Kidney (tissue), 14 donors: ENCODE measurements around the gene DENND5A. TPM values are rescaled to one million over a fixed set of nuclear protein-coding genes. Genes with fewer than 3 reads are reported as not detected.
"Not testable (repeated sequence)": the region's sequence is repeated elsewhere in the genome, so short reads cannot be mapped to it uniquely, and the experiment has no call there.

ENCODE experiments used
- DNase-seq, 5 donors: peaks; one replicate each; pipeline ENCODE4 v3.0.0-alpha.2; 2013 to 2020
- FAIRE-seq: peaks from 2 replicates; lab custom pipeline; 2012; peaks lifted over from hg19 to GRCh38; lab: Jason Lieb, UNC
- H3K27ac ChIP-seq, 2 donors: one replicate each; pipeline ENCODE4 v1.7.0; 2013; ENCODE audit warnings: low read depth in 2 of 2, low read length in 2 of 2, inconsistent platforms in 1 of 2
- H3K27me3 ChIP-seq: one replicate; pipeline ENCODE4 v1.7.1; 2013; ENCODE audit warnings: low read length, inconsistent platforms; ENCODE audit not compliant: control insufficient read depth, insufficient read depth
- H3K36me3 ChIP-seq, 3 donors: one replicate each; pipeline versions ENCODE4 v1.7.0 to v1.7.1; 2013; ENCODE audit warnings: low read length in 3 of 3, control low read depth in 1 of 3, inconsistent platforms in 1 of 3; ENCODE audit not compliant: insufficient read depth in 3 of 3, control insufficient read depth in 2 of 3
- H3K4me1 ChIP-seq, 3 donors: one replicate each; pipeline versions ENCODE4 v1.7.0 to v1.7.1; 2013; ENCODE audit warnings: low read length in 3 of 3, inconsistent platforms in 1 of 3, low read depth in 1 of 3; ENCODE audit not compliant: control insufficient read depth in 2 of 3, insufficient read depth in 2 of 3
- H3K4me3 ChIP-seq, 3 donors: one replicate each; pipeline versions ENCODE4 v1.7.0 to v1.8.1; 2013; ENCODE audit warnings: low read length in 3 of 3, control low read depth in 1 of 3, inconsistent platforms in 1 of 3
- H3K9ac ChIP-seq, 3 donors: one replicate each; pipeline versions ENCODE4 v1.7.0 to v1.7.1; 2013; ENCODE audit warnings: low read length in 3 of 3, control low read depth in 1 of 3, inconsistent platforms in 1 of 3
- H3K9me3 ChIP-seq, 3 donors: one replicate each; pipeline versions ENCODE4 v1.7.0 to v1.7.1; 2013; ENCODE audit warnings: low read length in 3 of 3, control low read depth in 1 of 3, inconsistent platforms in 1 of 3; ENCODE audit not compliant: control insufficient read depth in 2 of 3, insufficient read depth in 1 of 3
- intact Hi-C: fragments of 100-400 bp; cut with DNase I; formaldehyde crosslinking; loops from one replicate; pipeline ENCODE4 v1.11.1; 2022
- polyA plus RNA-seq: library from polyadenylated mRNA; stranded (reverse); fragments of 350-450 nt; fragmentation: Illumina TruSeq; extraction: RNeasy Lipid Tissue Mini Kit (QIAGEN cat#74804); gene quantifications from one replicate; pipeline ENCODE4 v1.2.3, GENCODE V29; 2014; ENCODE audit warnings: low read depth, low replicate concordance; ENCODE audit not compliant: insufficient read depth
- total RNA-seq: library from RNA; stranded (reverse); fragmentation: NEBNext Ultra II Directional; extraction: Animal tissue kit (Norgen Biotek cat#: 25700); gene quantifications from one replicate; pipeline ENCODE4 v1.2.1, GENCODE V29; 2021
- TF ChIP-seq, protein P1 (sequence below): IDR thresholded peaks from 3 replicates; pipeline ENCODE4 v1.5.1; 2012; ENCODE audit warnings: mild to moderate bottlenecking, moderate library complexity, borderline replicate concordance; ENCODE audit not compliant: insufficient read depth; ENCODE audit errors: extremely low read depth
- donor health status: control.
- donor health status: control.
- donor health status: control.
- donor health status: control.
- donor health status: control.
- donor health status: DM: yes; HTN: yes; CAD: no.
- donor health status: Normal renal cell carcinoma (clear cell type).

DENND5A gene
- total and polyA plus RNA-seq, 2 donors from 2014 or later, result 32.4 to 53.9 TPM

DNA sequence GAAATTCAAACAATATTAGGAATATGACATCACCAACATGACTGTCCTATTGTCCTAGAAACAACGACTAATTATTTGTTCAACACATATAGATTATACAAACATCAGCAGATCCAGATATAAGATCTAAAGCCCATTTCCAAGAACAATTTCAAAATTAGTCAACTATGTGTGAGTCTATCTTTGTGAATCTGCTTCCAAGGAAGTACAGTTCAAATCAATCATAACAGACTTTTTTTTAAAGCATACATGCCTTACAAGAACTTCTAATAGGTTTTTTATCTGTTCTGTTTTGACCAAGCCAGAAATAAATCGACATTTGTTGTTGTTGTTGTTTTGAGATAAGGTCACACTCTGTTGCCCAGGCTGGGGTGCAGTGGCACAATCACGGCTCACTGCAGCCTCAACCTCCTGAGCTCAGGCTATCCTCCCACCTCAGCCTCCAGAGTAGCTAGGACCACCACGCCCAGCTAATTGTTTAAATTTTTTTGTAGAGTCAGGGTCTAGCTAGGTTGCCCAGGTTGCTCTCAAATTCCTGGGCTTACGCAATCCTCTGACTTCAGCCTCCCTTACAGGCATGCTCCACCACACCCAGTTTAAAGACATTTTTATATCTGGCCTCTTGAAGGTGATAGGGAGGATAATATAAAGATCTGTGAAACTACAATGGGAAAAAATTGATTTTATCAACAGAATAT is 54.8 kb downstream of the DENND5A start:
- no peaks in the 10 kb centered on the region for H3K27me3 ChIP-seq
- intact Hi-C loops, result no loop called here
- H3K9me3 ChIP-seq, result no peaks in the 10 kb centered on the region
- H3K9ac ChIP-seq, result no peak overlapping the region
- no peaks in the 10 kb centered on the region for H3K4me1 ChIP-seq
- no peak for FAIRE-seq
- no peak overlapping the region for H3K4me3 ChIP-seq
- DNase-seq, result no peak
- TF ChIP-seq, protein P1, sequence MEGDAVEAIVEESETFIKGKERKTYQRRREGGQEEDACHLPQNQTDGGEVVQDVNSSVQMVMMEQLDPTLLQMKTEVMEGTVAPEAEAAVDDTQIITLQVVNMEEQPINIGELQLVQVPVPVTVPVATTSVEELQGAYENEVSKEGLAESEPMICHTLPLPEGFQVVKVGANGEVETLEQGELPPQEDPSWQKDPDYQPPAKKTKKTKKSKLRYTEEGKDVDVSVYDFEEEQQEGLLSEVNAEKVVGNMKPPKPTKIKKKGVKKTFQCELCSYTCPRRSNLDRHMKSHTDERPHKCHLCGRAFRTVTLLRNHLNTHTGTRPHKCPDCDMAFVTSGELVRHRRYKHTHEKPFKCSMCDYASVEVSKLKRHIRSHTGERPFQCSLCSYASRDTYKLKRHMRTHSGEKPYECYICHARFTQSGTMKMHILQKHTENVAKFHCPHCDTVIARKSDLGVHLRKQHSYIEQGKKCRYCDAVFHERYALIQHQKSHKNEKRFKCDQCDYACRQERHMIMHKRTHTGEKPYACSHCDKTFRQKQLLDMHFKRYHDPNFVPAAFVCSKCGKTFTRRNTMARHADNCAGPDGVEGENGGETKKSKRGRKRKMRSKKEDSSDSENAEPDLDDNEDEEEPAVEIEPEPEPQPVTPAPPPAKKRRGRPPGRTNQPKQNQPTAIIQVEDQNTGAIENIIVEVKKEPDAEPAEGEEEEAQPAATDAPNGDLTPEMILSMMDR, result no peak
- no peak overlapping the region for H3K27ac ChIP-seq
- H3K36me3 ChIP-seq, result no peaks in the 10 kb centered on the region

GRCh38 chr11:9209604-9210003 is 55.5 kb downstream of the DENND5A start:
- H3K9me3 ChIP-seq, H3K27me3 ChIP-seq, H3K36me3 ChIP-seq, FAIRE-seq, DNase-seq, H3K9ac ChIP-seq, intact Hi-C loops, H3K27ac ChIP-seq, H3K4me1 ChIP-seq, H3K4me3 ChIP-seq: not testable (repeated sequence)

- Histone ChIP-seq H3K9ac (no peak overlapping the region), H3K4me3 (no peak overlapping the region), H3K27me3 (no peaks in the 10 kb centered on the region), H3K4me1 (no peaks in the 10 kb centered on the region), H3K36me3 (peaks cover under 1 to 2% (median 1%) of the 10 kb centered on the region in 3 donors), H3K27ac (no peak overlapping the region), H3K9me3 (no peaks in the 10 kb centered on the region)
- TF ChIP-seq, protein P1, result no peak
- DNase-seq, result no peak
- no peak for FAIRE-seq
- intact Hi-C loops, result no loop called here
These were observed 56.2 kb downstream of the DENND5A start for GRCh38 chr11:9208726-9209501.

GRCh38 chr11:9207229-9207628 is 57.9 kb downstream of the DENND5A start:
- TF ChIP-seq, protein P1, result no peak
- Histone ChIP-seq H3K4me3 (no peak overlapping the region), H3K36me3 (peaks cover 4 to 7% (median 6%) of the 10 kb centered on the region in 3 donors), H3K27me3 (no peaks in the 10 kb centered on the region), H3K9me3 (no peaks in the 10 kb centered on the region), H3K27ac (no peak overlapping the region), H3K9ac (no peak overlapping the region), H3K4me1 (no peaks in the 10 kb centered on the region)
- DNase-seq, result no peak
- intact Hi-C loops, result no loop called here
- FAIRE-seq, result no peak
